Breast epithelium (tissue), 3 donors: ENCODE results near the gene ADNP.

ENCODE experiments used
- POLR2A ChIP-seq: fragments of 450-650 bp; IDR thresholded peaks from one replicate; pipeline ENCODE4 v1.6.1; 2016; ENCODE audit warnings: antibody characterized with exemption, mild to moderate bottlenecking, moderate library complexity
- TF ChIP-seq, protein P1 (sequence below), 3 donors: fragments of 450-650 bp; IDR thresholded peaks; one replicate each; pipeline ENCODE4 v1.5.1; 2016 to 2017; ENCODE audit warnings: antibody characterized with exemption in 3 of 3, mild to moderate bottlenecking in 3 of 3, moderate library complexity in 3 of 3

- no peak for TF ChIP-seq POLR2A
- TF ChIP-seq, protein P1, sequence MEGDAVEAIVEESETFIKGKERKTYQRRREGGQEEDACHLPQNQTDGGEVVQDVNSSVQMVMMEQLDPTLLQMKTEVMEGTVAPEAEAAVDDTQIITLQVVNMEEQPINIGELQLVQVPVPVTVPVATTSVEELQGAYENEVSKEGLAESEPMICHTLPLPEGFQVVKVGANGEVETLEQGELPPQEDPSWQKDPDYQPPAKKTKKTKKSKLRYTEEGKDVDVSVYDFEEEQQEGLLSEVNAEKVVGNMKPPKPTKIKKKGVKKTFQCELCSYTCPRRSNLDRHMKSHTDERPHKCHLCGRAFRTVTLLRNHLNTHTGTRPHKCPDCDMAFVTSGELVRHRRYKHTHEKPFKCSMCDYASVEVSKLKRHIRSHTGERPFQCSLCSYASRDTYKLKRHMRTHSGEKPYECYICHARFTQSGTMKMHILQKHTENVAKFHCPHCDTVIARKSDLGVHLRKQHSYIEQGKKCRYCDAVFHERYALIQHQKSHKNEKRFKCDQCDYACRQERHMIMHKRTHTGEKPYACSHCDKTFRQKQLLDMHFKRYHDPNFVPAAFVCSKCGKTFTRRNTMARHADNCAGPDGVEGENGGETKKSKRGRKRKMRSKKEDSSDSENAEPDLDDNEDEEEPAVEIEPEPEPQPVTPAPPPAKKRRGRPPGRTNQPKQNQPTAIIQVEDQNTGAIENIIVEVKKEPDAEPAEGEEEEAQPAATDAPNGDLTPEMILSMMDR (IDR thresholded peaks at IDR 0.05): no peak
These were observed 17.4 kb downstream of the ADNP start for GRCh38 chr20:50913690-50914375.
